ENCODE results near the gene ELL2. TPM values are rescaled to one million over a fixed set of nuclear protein-coding genes. Genes with fewer than 3 reads are reported as not detected.

ELL2 gene
- total RNA-seq, 1 experiment from 2014 or later = 24.4 TPM

GRCh38 chr5:95887977-95888376 is 73.7 kb downstream of the ELL2 start:
- no peaks in the 10 kb centered on the region for H3K9me3 Mint-ChIP-seq
- CTCF ChIA-PET = no interaction called here
- ATAC-seq (no peak), DNase-seq (ENCODE audit: low spot score) (no peak)
- POLR2A ChIA-PET = no interaction called here
- no peaks in the 10 kb centered on the region for H3K27me3 Mint-ChIP-seq (ENCODE audit: low read depth)
- H3K4me3 Mint-ChIP-seq = no peak overlapping the region
- H3K4me1 Mint-ChIP-seq = no peaks in the 10 kb centered on the region
- no peak overlapping the region for H3K27ac Mint-ChIP-seq
- H3K36me3 Mint-ChIP-seq = no peaks in the 10 kb centered on the region
- TF ChIP-seq NR1H2 (CRISPR knock-in tag; IDR thresholded peaks at IDR 0.05) (no peak), JUN (CRISPR knock-in tag; IDR thresholded peaks at IDR 0.05) (no peak), GABPB1 (CRISPR knock-in tag; IDR thresholded peaks at IDR 0.05) (0 out of 2 replicates have a peak, but pooled peaks have one; percentile 22), FOXP1 (CRISPR knock-in tag; IDR thresholded peaks at IDR 0.05; ENCODE audit: borderline replicate concordance) (no peak)

GRCh38 chr5:95886340-95887044 is 75.2 kb downstream of the ELL2 start:
- no peaks in the 10 kb centered on the region for H3K27me3 Mint-ChIP-seq (ENCODE audit: low read depth)
- TF ChIP-seq OVOL2 (CRISPR knock-in tag; IDR thresholded peaks at IDR 0.05; ENCODE audit: borderline replicate concordance) (no peak), ARID4B (CRISPR knock-in tag; IDR thresholded peaks at IDR 0.05; ENCODE audit: borderline replicate concordance) (no peak), NR2C2 (CRISPR knock-in tag; IDR thresholded peaks at IDR 0.05) (no peak), GRHL2 (CRISPR knock-in tag; IDR thresholded peaks at IDR 0.05; ENCODE audit: insufficient replicate concordance, severe bottlenecking) (no peak), ZNF423 (CRISPR knock-in tag; IDR thresholded peaks at IDR 0.05) (no peak)
- TF ChIP-seq, protein P1, sequence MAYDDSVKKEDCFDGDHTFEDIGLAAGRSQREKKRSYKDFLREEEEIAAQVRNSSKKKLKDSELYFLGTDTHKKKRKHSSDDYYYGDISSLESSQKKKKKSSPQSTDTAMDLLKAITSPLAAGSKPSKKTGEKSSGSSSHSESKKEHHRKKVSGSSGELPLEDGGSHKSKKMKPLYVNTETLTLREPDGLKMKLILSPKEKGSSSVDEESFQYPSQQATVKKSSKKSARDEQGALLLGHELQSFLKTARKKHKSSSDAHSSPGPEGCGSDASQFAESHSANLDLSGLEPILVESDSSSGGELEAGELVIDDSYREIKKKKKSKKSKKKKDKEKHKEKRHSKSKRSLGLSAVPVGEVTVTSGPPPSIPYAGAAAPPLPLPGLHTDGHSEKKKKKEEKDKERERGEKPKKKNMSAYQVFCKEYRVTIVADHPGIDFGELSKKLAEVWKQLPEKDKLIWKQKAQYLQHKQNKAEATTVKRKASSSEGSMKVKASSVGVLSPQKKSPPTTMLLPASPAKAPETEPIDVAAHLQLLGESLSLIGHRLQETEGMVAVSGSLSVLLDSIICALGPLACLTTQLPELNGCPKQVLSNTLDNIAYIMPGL (CRISPR knock-in tag; IDR thresholded peaks at IDR 0.05) = no peak
- CTCF ChIA-PET = interaction anchor here (0.6 kb wide), 1 partner anchor 107 kb away, joined by 4 read pairs; no protein-coding TSS in a partner anchor
- no peak for ATAC-seq
- DNase-seq (ENCODE audit: low spot score) = no peak
- H3K4me1 Mint-ChIP-seq = no peaks in the 10 kb centered on the region
- POLR2A ChIA-PET = no interaction called here
- H3K36me3 Mint-ChIP-seq = no peaks in the 10 kb centered on the region
- H3K4me3 Mint-ChIP-seq = no peak overlapping the region
- no peaks in the 10 kb centered on the region for H3K9me3 Mint-ChIP-seq
- H3K27ac Mint-ChIP-seq = no peak overlapping the region

- no peak overlapping the region for H3K4me3 Mint-ChIP-seq
- no peaks in the 10 kb centered on the region for H3K36me3 Mint-ChIP-seq
- ChIA-PET CTCF (no interaction called here), POLR2A (no interaction called here)
- ATAC-seq (no peak), DNase-seq (ENCODE audit: low spot score) (no peak)
- H3K4me1 Mint-ChIP-seq = no peaks in the 10 kb centered on the region
- no peaks in the 10 kb centered on the region for H3K9me3 Mint-ChIP-seq
- H3K27ac Mint-ChIP-seq = no peak overlapping the region
- no peaks in the 10 kb centered on the region for H3K27me3 Mint-ChIP-seq (ENCODE audit: low read depth)
- TF ChIP-seq ZBTB21 (CRISPR knock-in tag; IDR thresholded peaks at IDR 0.05; ENCODE audit: borderline replicate concordance) (no peak), MLX (CRISPR knock-in tag; IDR thresholded peaks at IDR 0.05) (no peak), HMGA2 (CRISPR knock-in tag; IDR thresholded peaks at IDR 0.05) (no peak), E2F1 (CRISPR knock-in tag; IDR thresholded peaks at IDR 0.05) (no peak), SMAD4 (CRISPR knock-in tag; IDR thresholded peaks at IDR 0.05) (no peak), ZNF121 (CRISPR knock-in tag; IDR thresholded peaks at IDR 0.05) (no peak), GRHL2 (CRISPR knock-in tag; IDR thresholded peaks at IDR 0.05; ENCODE audit: insufficient replicate concordance, severe bottlenecking) (no peak), PREB (CRISPR knock-in tag; IDR thresholded peaks at IDR 0.05; ENCODE audit: borderline replicate concordance) (no peak)
- TF ChIP-seq, protein P2, sequence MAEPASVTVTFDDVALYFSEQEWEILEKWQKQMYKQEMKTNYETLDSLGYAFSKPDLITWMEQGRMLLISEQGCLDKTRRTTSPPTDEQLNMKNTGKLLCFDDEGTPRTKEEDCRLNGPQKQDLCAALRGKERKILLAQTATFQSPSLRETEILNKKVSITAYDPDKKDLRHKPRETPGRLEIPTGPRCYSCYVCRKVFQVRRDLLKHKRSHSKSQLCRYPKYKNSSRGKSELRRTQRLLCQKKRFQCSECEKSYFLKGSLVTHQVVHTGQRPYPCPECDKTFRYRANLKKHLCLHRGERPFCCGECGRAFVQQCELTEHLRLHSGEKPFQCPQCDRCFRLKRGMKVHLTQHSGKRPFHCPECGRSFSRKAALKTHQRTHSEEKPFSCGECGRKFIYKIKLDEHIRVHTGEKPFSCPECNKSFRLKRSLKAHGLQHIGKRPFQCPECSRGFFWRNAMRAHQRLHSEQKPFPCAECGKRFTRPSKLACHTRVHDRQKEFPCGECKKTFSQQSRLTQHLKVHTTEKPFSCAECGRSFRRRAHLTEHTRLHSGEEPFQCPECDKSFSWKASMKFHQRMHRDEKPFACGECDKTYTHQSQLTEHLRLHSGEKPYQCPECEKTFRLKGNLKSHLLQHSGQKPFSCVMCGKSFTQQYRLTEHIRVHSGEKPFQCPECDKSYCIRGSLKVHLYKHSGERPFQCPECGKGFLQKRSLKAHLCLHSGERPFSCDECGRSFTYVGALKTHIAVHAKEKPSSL (CRISPR knock-in tag; conservative IDR thresholded peaks at IDR 0.05) = no peak
- TF ChIP-seq, protein P3, sequence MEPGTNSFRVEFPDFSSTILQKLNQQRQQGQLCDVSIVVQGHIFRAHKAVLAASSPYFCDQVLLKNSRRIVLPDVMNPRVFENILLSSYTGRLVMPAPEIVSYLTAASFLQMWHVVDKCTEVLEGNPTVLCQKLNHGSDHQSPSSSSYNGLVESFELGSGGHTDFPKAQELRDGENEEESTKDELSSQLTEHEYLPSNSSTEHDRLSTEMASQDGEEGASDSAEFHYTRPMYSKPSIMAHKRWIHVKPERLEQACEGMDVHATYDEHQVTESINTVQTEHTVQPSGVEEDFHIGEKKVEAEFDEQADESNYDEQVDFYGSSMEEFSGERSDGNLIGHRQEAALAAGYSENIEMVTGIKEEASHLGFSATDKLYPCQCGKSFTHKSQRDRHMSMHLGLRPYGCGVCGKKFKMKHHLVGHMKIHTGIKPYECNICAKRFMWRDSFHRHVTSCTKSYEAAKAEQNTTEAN (CRISPR knock-in tag; IDR thresholded peaks at IDR 0.05) = no peak
These were observed 77.1 kb downstream of the ELL2 start for GRCh38 chr5:95884511-95884910.
